GM23338 (cell line): ENCODE results near the gene TRUB1. TPM values are rescaled to one million over a fixed set of nuclear protein-coding genes. Genes with fewer than 3 reads are reported as not detected.
A peak's percentile ranks its signal among the peaks of the same experiment; 100 is the strongest.

Source experiments
- ATAC-seq: fragments of 200-7000 bp; cut with Tn5 transposase; 3 replicates; pipeline ENCODE4 v1.9.1; 2020
- DNase-seq: peaks from one replicate; pipeline ENCODE4 v3.0.0-alpha.2; 2015; ENCODE audit warnings: low spot score
- H2AFZ ChIP-seq: fragments of 200-600 bp; sonication (generic); 2 replicates; pipeline ENCODE4 v1.8.0; 2016; ENCODE audit warnings: antibody characterized with exemption, mild to moderate bottlenecking, moderate library complexity
- H3F3A ChIP-seq: fragments of 200-600 bp; sonication (generic); replicated peaks from 2 replicates; pipeline ENCODE4 v1.8.0; 2017; ENCODE audit warnings: antibody characterized with exemption, mixed run types, low read depth
- H3K27ac ChIP-seq: fragments of 200-600 bp; sonication (generic); 2 replicates; pipeline ENCODE4 v1.6.1; 2016; ENCODE audit warnings: low read depth
- H3K27me3 ChIP-seq: fragments of 200-600 bp; sonication (generic); 2 replicates; pipeline ENCODE4 v1.8.0; 2016; ENCODE audit warnings: mild to moderate bottlenecking, mixed run types, moderate library complexity; ENCODE audit not compliant: insufficient read depth
- H3K36me3 ChIP-seq: fragments of 200-600 bp; sonication (generic); 2 replicates; pipeline ENCODE4 v1.8.0; 2016; ENCODE audit warnings: mild to moderate bottlenecking; ENCODE audit not compliant: insufficient read depth
- H3K4me1 ChIP-seq: fragments of 200-600 bp; sonication (generic); 2 replicates; pipeline ENCODE4 v1.8.0; 2016; ENCODE audit warnings: mild to moderate bottlenecking, moderate library complexity; ENCODE audit not compliant: insufficient read depth
- H3K4me2 ChIP-seq: fragments of 200-600 bp; sonication (generic); 2 replicates; pipeline ENCODE4 v1.7.1; 2017; ENCODE audit warnings: mixed run types
- H3K4me3 ChIP-seq: fragments of 200-600 bp; sonication (generic); 2 replicates; pipeline ENCODE4 v1.6.1; 2016; ENCODE audit warnings: mixed run types
- H3K79me2 ChIP-seq: fragments of 200-600 bp; sonication (generic); replicated peaks from 2 replicates; pipeline ENCODE4 v1.8.0; 2017; ENCODE audit warnings: mild to moderate bottlenecking; ENCODE audit not compliant: insufficient read depth
- H3K9me2 ChIP-seq: fragments of 200-600 bp; sonication (generic); 2 replicates; pipeline ENCODE4 v1.8.0; 2017; ENCODE audit not compliant: insufficient read depth
- H4K20me1 ChIP-seq: fragments of 200-600 bp; sonication (generic); replicated peaks from 2 replicates; pipeline ENCODE4 v1.8.0; 2017; ENCODE audit warnings: mild to moderate bottlenecking; ENCODE audit not compliant: insufficient read depth
- H3K27ac Mint-ChIP-seq: 2 replicates; pipeline ENCODE4 v1.8.0; 2020; ENCODE audit warnings: inconsistent platforms, mild to moderate bottlenecking, moderate library complexity, mixed read lengths
- H3K27me3 Mint-ChIP-seq: 3 replicates; pipeline ENCODE4 v1.8.0; 2022; ENCODE audit warnings: low read depth, mild to moderate bottlenecking, moderate library complexity, mixed read lengths, inconsistent platforms; ENCODE audit not compliant: insufficient read depth, poor library complexity
- H3K36me3 Mint-ChIP-seq: 3 replicates; pipeline ENCODE4 v1.8.0; 2021; ENCODE audit warnings: low read depth, mild to moderate bottlenecking, inconsistent platforms, moderate library complexity, mixed read lengths
- H3K4me1 Mint-ChIP-seq: 3 replicates; pipeline ENCODE4 v1.8.0; 2020; ENCODE audit warnings: mild to moderate bottlenecking, inconsistent platforms, mixed read lengths
- H3K4me3 Mint-ChIP-seq: 3 replicates; pipeline ENCODE4 v1.8.0; 2021; ENCODE audit warnings: moderate library complexity, mild to moderate bottlenecking, inconsistent platforms, mixed read lengths
- H3K9me3 Mint-ChIP-seq: 3 replicates; pipeline ENCODE4 v1.8.0; 2020; ENCODE audit warnings: moderate library complexity, mild to moderate bottlenecking, inconsistent platforms, mixed read lengths
- CTCF ChIP-seq, 2 experiments: fragments of 200-600 bp in 1 of 2; sonication (generic) in 1 of 2; conservative IDR thresholded peaks; 2 replicates each; pipeline versions ENCODE4 v1.5.1 to v1.6.1; 2016 to 2017; ENCODE audit warnings: antibody characterized with exemption in 2 of 2, low read depth in 2 of 2, mild to moderate bottlenecking in 2 of 2, moderate library complexity in 1 of 2
- ETS1 ChIP-seq: IDR thresholded peaks from 2 replicates; pipeline ENCODE4 v1.6.1; 2016; ENCODE audit warnings: antibody characterized with exemption
- EZH2 ChIP-seq: fragments of 200-600 bp; sonication (generic); IDR thresholded peaks from one replicate; pipeline ENCODE4 v1.8.0; 2017; ENCODE audit warnings: antibody characterized with exemption, mild to moderate bottlenecking, low read depth; ENCODE audit not compliant: unreplicated experiment
- EZH2phosphoT487 ChIP-seq: fragments of 200-600 bp; sonication (generic); IDR thresholded peaks from one replicate; pipeline ENCODE4 v1.8.1; 2018; ENCODE audit warnings: antibody characterized with exemption; ENCODE audit not compliant: unreplicated experiment
- REST ChIP-seq: IDR thresholded peaks from one replicate; pipeline ENCODE4 v1.6.1; 2018; ENCODE audit warnings: antibody characterized with exemption; ENCODE audit not compliant: unreplicated experiment
- STAT1 ChIP-seq: IDR thresholded peaks from one replicate; pipeline ENCODE4 v1.6.1; 2016; ENCODE audit warnings: antibody characterized with exemption; ENCODE audit not compliant: unreplicated experiment
- ZNF114 ChIP-seq: fragments of 250-450 bp; sonication (Bioruptor Pico); IDR thresholded peaks from 2 replicates; pipeline ENCODE4 v1.5.0; 2020; ENCODE audit warnings: mild to moderate bottlenecking, moderate library complexity
- ZNF331 ChIP-seq: fragments of 250-450 bp; sonication (Bioruptor Pico); IDR thresholded peaks from 2 replicates; pipeline ENCODE4 v1.5.0; 2020; ENCODE audit warnings: low read depth, mild to moderate bottlenecking, moderate library complexity
- polyA plus RNA-seq: library from polyadenylated mRNA; unstranded; fragments of >200 nt; fragmentation: Nextera tagmentation; extraction: Ambion mirVana; gene quantifications from 2 replicates; pipeline ENCODE4 v1.2.1, GENCODE V29; 2016
- total RNA-seq: library from RNA; depleted of rRNA; stranded (reverse); fragments of >200 nt; shearing (Covaris generic); gene quantifications from 2 replicates; pipeline ENCODE4 v1.2.3, GENCODE V29; 2014

TRUB1 gene
- total and polyA plus RNA-seq, 2 experiments from 2014 or later, result 15.5 to 34.5 TPM

GRCh38 chr10:115026056-115026745 is 88.2 kb downstream of the TRUB1 start:
- Histone ChIP-seq H3K27ac (no peak overlapping the region), H3K36me3 (no peaks in the 10 kb centered on the region), H3F3A (no peaks in the 10 kb centered on the region), H3K27me3 (no peaks in the 10 kb centered on the region), H3K4me3 (no peak overlapping the region), H3K4me2 (no peak overlapping the region), H2AFZ (no peak overlapping the region), H4K20me1 (no peaks in the 10 kb centered on the region), H3K9me2 (no peaks in the 10 kb centered on the region), H3K79me2 (no peaks in the 10 kb centered on the region), H3K4me1 (peaks cover 8% of the 10 kb centered on the region)
- H3K9me3 Mint-ChIP-seq, result no peaks in the 10 kb centered on the region
- no peaks in the 10 kb centered on the region for H3K27me3 Mint-ChIP-seq
- TF ChIP-seq CTCF (conservative IDR thresholded peaks at IDR 0.05; ENCODE audit: low read depth in 2 of 2) (peak; percentile 44 to 45), EZH2phosphoT487 (no peak)
- no peak overlapping the region for H3K27ac Mint-ChIP-seq
- H3K36me3 Mint-ChIP-seq, result no peaks in the 10 kb centered on the region
- ATAC-seq, result peak; percentile 55
- peak; percentile 45 for DNase-seq
- H3K4me1 Mint-ChIP-seq, result peaks cover 29% of the 10 kb centered on the region
- no peak overlapping the region for H3K4me3 Mint-ChIP-seq

- DNase-seq (no peak), ATAC-seq (no peak)
- H3K9me3 Mint-ChIP-seq, result no peaks in the 10 kb centered on the region
- Histone ChIP-seq H3K36me3 (no peaks in the 10 kb centered on the region), H3K4me3 (no peak overlapping the region), H2AFZ (no peak overlapping the region), H3K4me1 (peaks cover 8% of the 10 kb centered on the region), H3K4me2 (no peak overlapping the region), H3K79me2 (no peaks in the 10 kb centered on the region), H3K9me2 (no peaks in the 10 kb centered on the region), H3K27ac (no peak overlapping the region), H4K20me1 (no peaks in the 10 kb centered on the region), H3F3A (no peaks in the 10 kb centered on the region), H3K27me3 (no peaks in the 10 kb centered on the region)
- H3K27ac Mint-ChIP-seq, result no peak overlapping the region
- no peak overlapping the region for H3K4me3 Mint-ChIP-seq
- H3K4me1 Mint-ChIP-seq, result peaks cover 29% of the 10 kb centered on the region
- H3K36me3 Mint-ChIP-seq, result no peaks in the 10 kb centered on the region
- no peaks in the 10 kb centered on the region for H3K27me3 Mint-ChIP-seq
- no peak for TF ChIP-seq EZH2
- no peak for TF ChIP-seq CTCF (conservative IDR thresholded peaks at IDR 0.05; ENCODE audit: low read depth in 2 of 2)
- TF ChIP-seq STAT1, result no peak
- TF ChIP-seq ZNF331, result no peak
- TF ChIP-seq ZNF114 (CRISPR knock-in tag), result no peak
- TF ChIP-seq ETS1, result no peak
- no peak for TF ChIP-seq REST
- TF ChIP-seq EZH2phosphoT487, result no peak
Observed at GRCh38 chr10:115026746-115027140, 88.7 kb downstream of the TRUB1 start.
